DND-41 (cell line): ENCODE measurements around the gene VPS37D.
A peak's percentile ranks its signal among the peaks of the same experiment; 100 is the strongest.
"Not testable (repeated sequence)": the region's sequence is repeated elsewhere in the genome, so short reads cannot be mapped to it uniquely, and the experiment has no call there.

Source experiments
- ATAC-seq: fragments of 200-7000 bp; cut with Tn5 transposase; 3 replicates; pipeline ENCODE4 v1.9.1; 2021; ENCODE audit warnings: low read depth; ENCODE audit not compliant: insufficient read depth
- DNase-seq: peaks from one replicate; pipeline ENCODE4 v3.0.0-alpha.2; 2020
- H2AFZ ChIP-seq: 2 replicates; pipeline ENCODE4 v1.6.0; 2012; ENCODE audit warnings: low read depth, low read length
- H3K27ac ChIP-seq: 2 replicates; pipeline ENCODE4 v1.5.1; 2012; ENCODE audit warnings: low read length, inconsistent platforms
- H3K27me3 ChIP-seq: fragments of 200-600 bp; sonication (generic); 2 replicates; pipeline ENCODE4 v1.6.0; 2012; ENCODE audit warnings: low read length, mild to moderate bottlenecking, inconsistent platforms; ENCODE audit not compliant: insufficient read depth, poor library complexity
- H3K36me3 ChIP-seq: 2 replicates; pipeline ENCODE4 v1.5.1; 2012; ENCODE audit warnings: low read length, inconsistent platforms; ENCODE audit not compliant: insufficient read depth
- H3K4me1 ChIP-seq: 2 replicates; pipeline ENCODE4 v1.5.1; 2012; ENCODE audit warnings: mild to moderate bottlenecking, low read length; ENCODE audit not compliant: insufficient read depth
- H3K4me2 ChIP-seq: 2 replicates; pipeline ENCODE4 v1.6.0; 2012; ENCODE audit warnings: mild to moderate bottlenecking, moderate library complexity, low read length, inconsistent platforms; ENCODE audit not compliant: insufficient read depth
- H3K4me3 ChIP-seq, 2 experiments: fragments of 200-600 bp in 1 of 2; shearing (Covaris generic) in 1 of 2; 2 replicates each; pipeline ENCODE4 v1.5.1; 2012 to 2016; ENCODE audit warnings: inconsistent platforms in 2 of 2, low read length in 2 of 2, mild to moderate bottlenecking in 2 of 2, low read depth in 1 of 2, moderate library complexity in 1 of 2
- H3K79me2 ChIP-seq: 2 replicates; pipeline ENCODE4 v1.6.0; 2012; ENCODE audit warnings: low read length, inconsistent platforms; ENCODE audit not compliant: insufficient read depth
- H3K9ac ChIP-seq: 2 replicates; pipeline ENCODE4 v1.6.0; 2012; ENCODE audit warnings: low read depth, mild to moderate bottlenecking, inconsistent platforms, low read length, moderate library complexity
- H3K9me3 ChIP-seq: 2 replicates; pipeline ENCODE4 v1.5.1; 2012; ENCODE audit warnings: low read length, moderate library complexity, mild to moderate bottlenecking, inconsistent platforms; ENCODE audit not compliant: insufficient read depth, severe bottlenecking
- H4K20me1 ChIP-seq: 2 replicates; pipeline ENCODE4 v1.6.0; 2012; ENCODE audit warnings: low read length; ENCODE audit not compliant: insufficient read depth
- EZH2 ChIP-seq: IDR thresholded peaks from 3 replicates; pipeline ENCODE4 v1.6.1; 2012; ENCODE audit warnings: borderline replicate concordance, low read depth, mild to moderate bottlenecking, moderate library complexity, low read length, inconsistent platforms; ENCODE audit not compliant: severe bottlenecking
- TF ChIP-seq, protein P1 (sequence below): IDR thresholded peaks from 2 replicates; pipeline ENCODE4 v1.5.1; 2012; ENCODE audit warnings: borderline replicate concordance, low read length, moderate library complexity, mild to moderate bottlenecking; ENCODE audit not compliant: poor library complexity, severe bottlenecking; ENCODE audit errors: extremely low read depth

VPS37D gene

DNA sequence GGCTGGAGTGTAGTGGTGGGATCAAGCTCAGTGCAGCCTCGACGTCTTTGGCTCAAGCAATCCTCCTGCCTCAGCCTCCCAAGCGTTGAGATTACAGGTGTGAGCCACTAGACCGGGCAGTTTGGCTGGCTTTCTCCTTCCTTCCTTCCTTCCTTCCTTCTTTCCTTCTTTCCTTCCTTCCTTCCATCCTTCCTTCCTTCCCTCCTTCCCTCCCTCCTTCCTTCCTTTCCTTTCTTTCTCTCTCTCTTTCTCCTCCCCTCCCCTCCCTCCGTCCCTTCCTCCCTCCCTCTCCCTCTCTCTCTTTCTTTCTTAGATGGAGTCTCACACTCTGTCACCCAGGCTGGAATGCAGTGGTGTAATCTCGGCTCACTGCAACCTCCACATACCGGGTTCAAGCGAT is 7.6 kb upstream of the VPS37D start:
- DNase-seq: no peak
- Histone ChIP-seq H3K79me2 (no peaks in the 10 kb centered on the region), H3K27ac (no peak overlapping the region), H3K4me2 (no peak overlapping the region), H3K27me3 (no peaks in the 10 kb centered on the region), H3K4me1 (no peaks in the 10 kb centered on the region), H3K9me3 (peaks cover 3% of the 10 kb centered on the region), H3K36me3 (no peaks in the 10 kb centered on the region), H3K4me3 (no peak overlapping the region), H2AFZ (no peak overlapping the region), H4K20me1 (no peaks in the 10 kb centered on the region), H3K9ac (no peak overlapping the region)
- ATAC-seq: no peak
- no peak for TF ChIP-seq EZH2
- TF ChIP-seq, protein P1, sequence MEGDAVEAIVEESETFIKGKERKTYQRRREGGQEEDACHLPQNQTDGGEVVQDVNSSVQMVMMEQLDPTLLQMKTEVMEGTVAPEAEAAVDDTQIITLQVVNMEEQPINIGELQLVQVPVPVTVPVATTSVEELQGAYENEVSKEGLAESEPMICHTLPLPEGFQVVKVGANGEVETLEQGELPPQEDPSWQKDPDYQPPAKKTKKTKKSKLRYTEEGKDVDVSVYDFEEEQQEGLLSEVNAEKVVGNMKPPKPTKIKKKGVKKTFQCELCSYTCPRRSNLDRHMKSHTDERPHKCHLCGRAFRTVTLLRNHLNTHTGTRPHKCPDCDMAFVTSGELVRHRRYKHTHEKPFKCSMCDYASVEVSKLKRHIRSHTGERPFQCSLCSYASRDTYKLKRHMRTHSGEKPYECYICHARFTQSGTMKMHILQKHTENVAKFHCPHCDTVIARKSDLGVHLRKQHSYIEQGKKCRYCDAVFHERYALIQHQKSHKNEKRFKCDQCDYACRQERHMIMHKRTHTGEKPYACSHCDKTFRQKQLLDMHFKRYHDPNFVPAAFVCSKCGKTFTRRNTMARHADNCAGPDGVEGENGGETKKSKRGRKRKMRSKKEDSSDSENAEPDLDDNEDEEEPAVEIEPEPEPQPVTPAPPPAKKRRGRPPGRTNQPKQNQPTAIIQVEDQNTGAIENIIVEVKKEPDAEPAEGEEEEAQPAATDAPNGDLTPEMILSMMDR: no peak

DNA sequence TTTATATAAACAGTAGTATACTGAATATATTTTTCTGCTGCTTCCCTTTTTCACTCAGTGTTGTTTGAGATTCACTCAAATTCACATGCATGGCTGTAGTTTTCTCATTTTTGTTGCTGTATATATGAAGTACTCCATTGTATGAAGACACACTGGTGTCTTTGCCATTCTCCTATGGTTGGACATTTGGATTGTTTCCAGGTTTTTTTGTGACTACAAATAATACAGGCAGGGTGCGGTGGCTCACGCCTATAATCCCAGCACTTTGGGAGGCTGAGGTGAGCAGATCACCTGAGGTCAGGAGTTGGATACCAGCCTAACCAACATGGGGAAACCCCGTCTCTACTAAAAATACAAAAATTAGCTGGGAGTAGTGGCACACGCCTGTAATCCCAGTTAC is 7.0 kb upstream of the VPS37D start:
- H3K9me3 ChIP-seq, H3K79me2 ChIP-seq, H3K9ac ChIP-seq, H3K27me3 ChIP-seq, H3K4me3 ChIP-seq, DNase-seq, H3K4me1 ChIP-seq, H3K27ac ChIP-seq, H3K36me3 ChIP-seq, H4K20me1 ChIP-seq, H3K4me2 ChIP-seq, ATAC-seq, H2AFZ ChIP-seq: not testable (repeated sequence)

DNA sequence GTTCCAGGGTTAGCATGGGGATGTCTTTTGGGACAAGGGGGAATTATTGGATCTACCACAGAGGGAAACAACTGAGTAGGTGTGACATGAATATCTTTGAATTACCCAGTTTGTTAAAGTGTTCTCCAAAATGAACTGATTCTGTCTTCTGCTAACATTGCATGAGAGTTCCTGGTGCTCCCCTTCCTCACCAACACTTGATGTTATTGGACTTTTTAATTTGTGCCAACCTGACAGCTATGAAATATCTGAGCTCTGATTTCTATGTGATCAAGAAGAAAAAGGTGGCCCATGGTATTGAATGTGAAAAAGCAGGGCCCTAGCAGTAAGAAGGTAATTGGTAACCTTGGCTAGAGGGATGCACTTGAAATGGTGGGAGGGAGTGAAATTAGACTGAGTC is 4.6 kb upstream of the VPS37D start:
- Histone ChIP-seq H3K27ac (no peak overlapping the region), H3K4me3 (no peak overlapping the region), H4K20me1 (no peaks in the 10 kb centered on the region), H3K4me2 (no peak overlapping the region), H3K36me3 (no peaks in the 10 kb centered on the region), H2AFZ (no peak overlapping the region), H3K4me1 (peaks cover 4% of the 10 kb centered on the region), H3K27me3 (no peaks in the 10 kb centered on the region), H3K9me3 (peaks cover 3% of the 10 kb centered on the region), H3K9ac (no peak overlapping the region), H3K79me2 (no peaks in the 10 kb centered on the region)
- ATAC-seq (no peak), DNase-seq (no peak)
- TF ChIP-seq, protein P1: no peak
- TF ChIP-seq EZH2: no peak

DNA sequence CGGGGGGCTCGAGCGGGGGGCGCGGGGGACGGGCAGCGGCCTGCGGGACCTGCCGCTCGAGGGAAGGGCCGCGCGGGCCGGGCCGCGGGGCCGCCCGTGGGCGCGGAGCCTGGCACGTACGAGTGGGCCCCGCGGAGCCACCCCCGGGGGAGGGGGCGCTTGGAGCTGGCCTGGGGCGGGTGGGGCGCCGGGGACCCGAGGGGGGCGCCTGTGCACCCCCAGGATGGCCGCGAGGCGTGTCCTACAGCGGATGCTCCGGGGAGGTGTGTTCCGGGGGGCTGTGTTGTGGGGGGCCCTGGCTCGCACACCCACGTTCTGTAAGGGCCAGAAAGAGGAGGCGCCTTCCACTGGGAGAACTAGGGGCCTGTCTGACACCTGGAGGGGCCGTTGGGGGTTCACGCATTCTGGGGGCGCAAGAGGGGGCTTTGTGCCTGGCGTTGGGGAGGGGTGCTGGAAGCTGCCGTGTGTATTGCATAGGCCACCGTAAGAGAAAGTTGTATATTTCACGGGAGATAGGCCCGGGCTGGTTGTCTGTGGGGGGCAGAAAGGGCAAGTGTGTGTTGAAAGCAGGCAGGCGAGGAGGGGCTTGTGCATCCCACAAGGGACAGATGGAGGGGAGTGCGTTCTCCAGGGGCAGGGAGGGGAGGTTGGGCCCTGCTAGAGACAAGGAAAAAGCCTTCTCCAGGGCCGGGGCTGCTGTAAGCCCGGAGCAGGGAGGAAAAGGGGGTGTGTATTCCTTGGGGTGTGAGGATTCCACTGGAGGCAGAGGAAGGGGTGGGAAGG is 663 bp downstream of the VPS37D start:
- Histone ChIP-seq H2AFZ (peak overlapping the region; percentile 56; the same call in 1 of the 2 replicates), H3K27ac (no peak overlapping the region), H4K20me1 (no peaks in the 10 kb centered on the region), H3K27me3 (peaks cover 6% of the 10 kb centered on the region), H3K36me3 (no peaks in the 10 kb centered on the region), H3K79me2 (no peaks in the 10 kb centered on the region), H3K4me3 (peak overlapping the region; percentile 2 to 56; a peak in 3 of 4 replicates), H3K4me1 (peaks cover 11% of the 10 kb centered on the region), H3K9ac (peak overlapping the region; percentile 59), H3K9me3 (no peaks in the 10 kb centered on the region), H3K4me2 (peak overlapping the region; percentile 76)
- ATAC-seq: no peak
- no peak for DNase-seq
- no peak for TF ChIP-seq EZH2
- TF ChIP-seq, protein P1: no peak
